MM.1S (cell line): Measurements from ENCODE around the gene LDB1.

Experiments
- DNase-seq: peaks from one replicate; pipeline ENCODE4 v3.0.0-alpha.2; 2015
- H2AFZ ChIP-seq: fragments of 300-600 bp; sonication (generic); 2 replicates; pipeline ENCODE4 v1.6.0; 2016; ENCODE audit warnings: antibody characterized with exemption, low read length
- H3F3A ChIP-seq: fragments of 300-600 bp; sonication (generic); 2 replicates; pipeline ENCODE4 v1.6.1; 2016; ENCODE audit warnings: mild to moderate bottlenecking, antibody characterized with exemption, low read length, moderate library complexity, mixed read lengths; ENCODE audit not compliant: insufficient read depth
- H3K27ac ChIP-seq: fragments of 300-600 bp; sonication (generic); 2 replicates; pipeline ENCODE4 v1.5.1; 2016; ENCODE audit warnings: mild to moderate bottlenecking, low read length
- H3K27me3 ChIP-seq: fragments of 300-600 bp; sonication (generic); replicated peaks from 2 replicates; pipeline ENCODE4 v1.6.0; 2016; ENCODE audit warnings: low read length; ENCODE audit not compliant: insufficient read depth
- H3K36me3 ChIP-seq: fragments of 300-600 bp; sonication (generic); replicated peaks from 2 replicates; pipeline ENCODE4 v1.6.1; 2016; ENCODE audit warnings: mild to moderate bottlenecking, low read length, mixed read lengths; ENCODE audit not compliant: insufficient read depth
- H3K4me1 ChIP-seq: fragments of 300-600 bp; sonication (generic); 2 replicates; pipeline ENCODE4 v1.6.1; 2016; ENCODE audit warnings: low read length, mixed read lengths
- H3K4me2 ChIP-seq: fragments of 300-600 bp; sonication (generic); 2 replicates; pipeline ENCODE4 v1.6.0; 2016; ENCODE audit warnings: low read depth, low read length
- H3K4me3 ChIP-seq: fragments of 300-600 bp; sonication (generic); 2 replicates; pipeline ENCODE4 v1.5.1; 2016; ENCODE audit warnings: low read length, mixed read lengths
- H3K79me2 ChIP-seq: fragments of 300-600 bp; sonication (generic); 2 replicates; pipeline ENCODE4 v1.6.1; 2016; ENCODE audit warnings: mixed run types, low read length, mixed read lengths
- H3K9ac ChIP-seq: fragments of 300-600 bp; sonication (generic); 2 replicates; pipeline ENCODE4 v1.6.1; 2016; ENCODE audit warnings: low read length, mixed read lengths
- H3K9me2 ChIP-seq: fragments of 300-600 bp; sonication (generic); replicated peaks from 2 replicates; pipeline ENCODE4 v1.6.1; 2016; ENCODE audit warnings: mild to moderate bottlenecking, low read length, mixed read lengths; ENCODE audit not compliant: insufficient read depth
- H3K9me3 ChIP-seq: fragments of 300-600 bp; sonication (generic); replicated peaks from 2 replicates; pipeline ENCODE4 v1.6.1; 2016; ENCODE audit warnings: mild to moderate bottlenecking, low read length, mixed read lengths; ENCODE audit not compliant: insufficient read depth
- H4K20me1 ChIP-seq: fragments of 300-600 bp; sonication (generic); 2 replicates; pipeline ENCODE4 v1.6.1; 2016; ENCODE audit warnings: mild to moderate bottlenecking, low read length, moderate library complexity, mixed read lengths; ENCODE audit not compliant: insufficient read depth
- EZH2 ChIP-seq: fragments of 300-600 bp; sonication (generic); optimal IDR thresholded peaks from 2 replicates; pipeline ENCODE3; 2017; ENCODE audit warnings: low read depth, mild to moderate bottlenecking, antibody characterized with exemption, low read length, mixed read lengths
- EZH2phosphoT487 ChIP-seq: fragments of 300-600 bp; sonication (generic); IDR thresholded peaks from 2 replicates; pipeline ENCODE4 v1.6.1; 2018; ENCODE audit warnings: antibody characterized with exemption, low read length
- TF ChIP-seq, protein P1 (sequence below): fragments of 300-600 bp; sonication (generic); IDR thresholded peaks from 2 replicates; pipeline ENCODE4 v1.5.1; 2016; ENCODE audit warnings: antibody characterized with exemption, low read length, mixed read lengths

The LDB1 gene

DNA sequence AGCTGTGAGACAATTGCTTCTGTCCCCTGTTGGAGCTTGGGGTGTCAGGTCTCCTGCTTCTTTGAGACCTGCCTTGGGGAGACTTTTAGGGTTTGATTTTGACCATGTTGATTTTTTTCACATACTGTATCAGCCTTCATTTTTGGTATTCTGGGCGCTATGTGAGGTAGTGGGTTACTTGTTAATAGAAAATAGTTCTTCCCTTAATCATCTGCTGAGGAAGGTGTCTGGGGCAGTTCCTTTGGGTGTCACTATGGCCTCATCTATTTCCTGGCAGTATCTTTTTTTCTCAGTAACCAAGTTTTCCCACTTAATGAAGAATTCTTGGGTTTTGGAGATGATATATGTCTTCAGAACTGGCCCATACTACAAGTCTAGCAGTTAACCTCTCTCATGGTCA is 27.4 kb upstream of the LDB1 start:
- Histone ChIP-seq H4K20me1 (no peaks in the 10 kb centered on the region), H3K4me3 (no peak overlapping the region), H3K4me2 (no peak overlapping the region), H3F3A (peaks cover 53% of the 10 kb centered on the region), H3K27me3 (no peaks in the 10 kb centered on the region), H2AFZ (no peak overlapping the region), H3K4me1 (peaks cover 12% of the 10 kb centered on the region), H3K9me3 (no peaks in the 10 kb centered on the region), H3K36me3 (peaks cover 24% of the 10 kb centered on the region), H3K9me2 (no peaks in the 10 kb centered on the region), H3K79me2 (peaks cover 38% of the 10 kb centered on the region), H3K9ac (no peak overlapping the region), H3K27ac (no peak overlapping the region)
- no peak for TF ChIP-seq EZH2
- no peak for TF ChIP-seq EZH2phosphoT487
- TF ChIP-seq, protein P1, sequence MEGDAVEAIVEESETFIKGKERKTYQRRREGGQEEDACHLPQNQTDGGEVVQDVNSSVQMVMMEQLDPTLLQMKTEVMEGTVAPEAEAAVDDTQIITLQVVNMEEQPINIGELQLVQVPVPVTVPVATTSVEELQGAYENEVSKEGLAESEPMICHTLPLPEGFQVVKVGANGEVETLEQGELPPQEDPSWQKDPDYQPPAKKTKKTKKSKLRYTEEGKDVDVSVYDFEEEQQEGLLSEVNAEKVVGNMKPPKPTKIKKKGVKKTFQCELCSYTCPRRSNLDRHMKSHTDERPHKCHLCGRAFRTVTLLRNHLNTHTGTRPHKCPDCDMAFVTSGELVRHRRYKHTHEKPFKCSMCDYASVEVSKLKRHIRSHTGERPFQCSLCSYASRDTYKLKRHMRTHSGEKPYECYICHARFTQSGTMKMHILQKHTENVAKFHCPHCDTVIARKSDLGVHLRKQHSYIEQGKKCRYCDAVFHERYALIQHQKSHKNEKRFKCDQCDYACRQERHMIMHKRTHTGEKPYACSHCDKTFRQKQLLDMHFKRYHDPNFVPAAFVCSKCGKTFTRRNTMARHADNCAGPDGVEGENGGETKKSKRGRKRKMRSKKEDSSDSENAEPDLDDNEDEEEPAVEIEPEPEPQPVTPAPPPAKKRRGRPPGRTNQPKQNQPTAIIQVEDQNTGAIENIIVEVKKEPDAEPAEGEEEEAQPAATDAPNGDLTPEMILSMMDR, result no peak
- no peak for DNase-seq

DNA sequence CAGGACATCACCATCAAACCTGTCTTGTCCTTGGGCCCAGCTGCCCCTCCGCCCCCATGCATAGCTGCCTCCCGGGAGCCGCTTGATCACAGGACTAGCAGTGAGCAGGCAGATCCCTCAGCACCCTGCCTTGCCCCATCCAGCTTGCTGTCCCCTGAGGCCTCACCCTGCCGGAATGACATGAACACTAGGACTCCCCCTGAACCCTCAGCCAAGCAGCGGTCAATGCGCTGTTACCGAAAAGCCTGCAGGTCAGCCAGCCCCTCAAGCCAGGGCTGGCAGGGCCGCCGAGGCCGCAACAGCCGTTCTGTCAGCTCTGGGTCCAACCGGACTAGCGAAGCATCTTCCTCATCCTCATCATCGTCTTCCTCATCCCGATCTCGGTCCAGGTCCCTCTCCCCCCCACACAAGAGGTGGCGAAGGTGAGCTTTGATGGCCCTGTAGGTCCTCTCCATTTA is 26.8 kb upstream of the LDB1 start:
- Histone ChIP-seq H3K4me2 (no peak overlapping the region), H4K20me1 (no peaks in the 10 kb centered on the region), H3K27me3 (no peaks in the 10 kb centered on the region), H3K9me2 (no peaks in the 10 kb centered on the region), H3F3A (peaks cover 50% of the 10 kb centered on the region), H3K9me3 (no peaks in the 10 kb centered on the region), H3K9ac (no peak overlapping the region), H2AFZ (no peak overlapping the region), H3K4me1 (peaks cover 12% of the 10 kb centered on the region), H3K36me3 (peaks cover 25% of the 10 kb centered on the region), H3K79me2 (peaks cover 36% of the 10 kb centered on the region), H3K4me3 (no peak overlapping the region), H3K27ac (no peak overlapping the region)
- no peak for DNase-seq
- no peak for TF ChIP-seq EZH2
- TF ChIP-seq EZH2phosphoT487, result no peak
- TF ChIP-seq, protein P1, result no peak

DNA sequence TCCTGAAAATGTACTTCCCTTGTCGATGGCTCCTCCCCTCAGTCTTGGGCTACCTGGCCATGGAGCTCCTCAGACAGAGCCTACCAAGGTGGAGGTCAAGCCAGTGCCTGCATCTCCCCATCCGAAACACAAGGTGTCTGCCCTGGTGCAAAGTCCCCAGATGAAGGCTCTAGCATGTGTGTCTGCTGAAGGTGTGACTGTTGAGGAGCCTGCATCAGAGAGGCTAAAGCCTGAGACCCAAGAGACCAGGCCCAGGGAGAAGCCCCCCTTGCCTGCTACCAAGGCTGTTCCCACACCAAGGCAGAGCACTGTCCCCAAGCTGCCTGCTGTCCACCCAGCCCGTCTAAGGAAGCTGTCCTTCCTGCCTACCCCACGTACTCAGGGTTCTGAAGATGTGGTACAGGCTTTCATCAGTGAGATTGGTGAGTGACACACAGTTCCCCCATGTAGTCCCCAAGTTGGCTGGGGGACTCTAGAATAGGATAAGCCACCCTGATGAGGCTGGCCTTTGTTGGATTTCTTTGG is 21.5 kb upstream of the LDB1 start:
- Histone ChIP-seq H3K27ac (no peak overlapping the region), H3K9me3 (no peaks in the 10 kb centered on the region), H2AFZ (no peak overlapping the region), H3K4me1 (no peaks in the 10 kb centered on the region), H3K79me2 (peaks cover 75% of the 10 kb centered on the region), H3K4me2 (no peak overlapping the region), H3F3A (0 out of 2 replicates have a peak, but pooled peaks cover 3% of the 10 kb centered on the region), H3K9me2 (no peaks in the 10 kb centered on the region), H3K4me3 (no peak overlapping the region), H3K36me3 (peaks cover 35% of the 10 kb centered on the region), H3K27me3 (no peaks in the 10 kb centered on the region), H4K20me1 (peaks cover 33% of the 10 kb centered on the region), H3K9ac (no peak overlapping the region)
- TF ChIP-seq EZH2 (no peak), EZH2phosphoT487 (no peak)
- TF ChIP-seq, protein P1, result no peak
- no peak for DNase-seq
